MM.1S (cell line): Measurements from ENCODE around the gene CFAP99.

ENCODE experiments used
- CTCF ChIP-seq: fragments of 300-600 bp; sonication (generic); IDR thresholded peaks from 2 replicates; pipeline ENCODE4 v1.5.1; 2016; ENCODE audit warnings: antibody characterized with exemption, low read length, mixed read lengths
- EZH2 ChIP-seq: fragments of 300-600 bp; sonication (generic); optimal IDR thresholded peaks from 2 replicates; pipeline ENCODE3; 2017; ENCODE audit warnings: low read depth, mild to moderate bottlenecking, antibody characterized with exemption, low read length, mixed read lengths
- EZH2phosphoT487 ChIP-seq: fragments of 300-600 bp; sonication (generic); IDR thresholded peaks from 2 replicates; pipeline ENCODE4 v1.6.1; 2018; ENCODE audit warnings: antibody characterized with exemption, low read length

GRCh38 chr4:2484185-2484584 is 65.4 kb downstream of the CFAP99 start:
- TF ChIP-seq CTCF (no peak), EZH2 (no peak), EZH2phosphoT487 (no peak)
